Measurements from ENCODE around the gene SDC1. TPM values are rescaled to one million over a fixed set of nuclear protein-coding genes. Genes with fewer than 3 reads are reported as not detected.

The SDC1 gene
- total and polyA plus RNA-seq, 2 of the 8 experiments (the other 6 are each of a cell fraction or from before 2014, with no cell fraction given), result 45.3 to 73.3 TPM

- H3K79me1 ChIP-seq (ENCODE audit: low read depth, low read length), result no peaks in the 10 kb centered on the region
- no peak overlapping the region for H2BK12ac ChIP-seq (ENCODE audit: low read depth, low read length)
- ChIA-PET POLR2A (ENCODE audit: partially characterized antibody) (interaction anchor here (1.4 kb wide), 1 partner anchor 52 kb away, joined by 3 read pairs; no protein-coding TSS in a partner anchor), CTCF (ENCODE audit: partially characterized antibody) (interaction anchor here (0.6 to 2.4 kb wide), 8 partner anchors 9 to 64 kb away, joined by 3 to 10 read pairs (median 4); no protein-coding TSS in a partner anchor)
- no peak overlapping the region for H3K4me2 ChIP-seq (ENCODE audit: insufficient read depth in 1 of 2, low read depth in 2 of 2, low read length in 2 of 2)
- no peak overlapping the region; the same call in 1 of the 2 replicates for H2BK5ac ChIP-seq (ENCODE audit: low read depth, low read length)
- H3K9ac ChIP-seq (replicated peaks in 1 of 4; ENCODE audit: extremely low read depth in 1 of 4, low read depth in 3 of 4, low read length in 3 of 4), result no peak overlapping the region; a peak in 1 of 7 replicates
- FAIRE-seq (no peak), DNase-seq (ENCODE audit: low read depth in 1 of 2, low spot score in 2 of 2) (no peak)
- no peak overlapping the region for H3K18ac ChIP-seq (ENCODE audit: extremely low read depth, low read length)
- H3K56ac ChIP-seq (replicated peaks; ENCODE audit: insufficient read length, low read depth, low read length), result no peak overlapping the region
- no peak overlapping the region for H4K91ac ChIP-seq (replicated peaks; ENCODE audit: insufficient read length, low read length)
- H3K4me3 ChIP-seq (ENCODE audit: extremely low read depth in 1 of 4, insufficient read depth in 2 of 4, low read depth in 3 of 4, low read length in 4 of 4), result no peak overlapping the region
- H4K20me1 ChIP-seq (replicated peaks in 1 of 2; ENCODE audit: control insufficient read depth in 1 of 2, insufficient read depth in 2 of 2, low read length in 2 of 2), result no peaks in the 10 kb centered on the region
- no peak overlapping the region for H2BK20ac ChIP-seq (ENCODE audit: low read length)
- no peaks in the 10 kb centered on the region for H3K27me3 ChIP-seq (replicated peaks in 1 of 4; ENCODE audit: control insufficient read depth in 3 of 4, extremely low read depth in 1 of 4, insufficient read depth in 3 of 4, low read length in 3 of 4)
- H3K4ac ChIP-seq (replicated peaks; ENCODE audit: insufficient read length, low read depth, low read length), result no peak overlapping the region
- no peaks in the 10 kb centered on the region for H3K23me2 ChIP-seq (ENCODE audit: low read depth, low read length)
- H3K9me3 ChIP-seq (ENCODE audit: insufficient read depth in 2 of 2, low read depth in 1 of 2, low read length in 1 of 2), result no peaks in the 10 kb centered on the region
- no peak overlapping the region for H2BK120ac ChIP-seq (replicated peaks; ENCODE audit: low read depth, low read length)
- peaks cover 0 to 12% (median 3%) of the 10 kb centered on the region in 4 experiments; a peak in 3 of 7 replicates for H3K4me1 ChIP-seq (replicated peaks in 1 of 4; ENCODE audit: control insufficient read depth in 3 of 4, insufficient read depth in 4 of 4, low read length in 3 of 4)
- H4K5ac ChIP-seq (ENCODE audit: insufficient read length, low read depth, low read length), result no peak overlapping the region
- 90% methylated on average over 14 of the region's 14 CpGs; no CpG with 5 or more reads in 1 of the 2 experiments for WGBS, 2 experiments (ENCODE audit: extremely low coverage in 1 of 2, insufficient coverage in 1 of 2, insufficient read length in 1 of 2, insufficient replicate concordance in 2 of 2, low coverage in 1 of 2, low lambda C conversion rate in 2 of 2, missing lambda C conversion rate in 1 of 2)
- no peak overlapping the region; the same call in 1 of the 2 replicates for H4K8ac ChIP-seq (ENCODE audit: extremely low read depth, insufficient read depth, low read length)
- H2AFZ ChIP-seq (ENCODE audit: low read length), result no peak overlapping the region
- H3K79me2 ChIP-seq (ENCODE audit: control insufficient read depth in 1 of 2, insufficient read depth in 2 of 2, low read length in 2 of 2), result no peaks in the 10 kb centered on the region
- TF ChIP-seq EGR1 (IDR thresholded peaks at IDR 0.05; ENCODE audit: borderline replicate concordance, low read depth, low read length) (no peak), TBP (IDR thresholded peaks at IDR 0.05; ENCODE audit: low read depth, low read length) (no peak), CHD1 (IDR thresholded peaks at IDR 0.05; ENCODE audit: low read depth, low read length) (no peak), EP300 (IDR thresholded peaks at IDR 0.05; ENCODE audit: borderline replicate concordance in 1 of 2, low read depth in 2 of 2, low read length in 2 of 2) (no peak)
- H3K23ac ChIP-seq (ENCODE audit: insufficient read length), result no peak overlapping the region
- no peak overlapping the region for H3K27ac ChIP-seq (ENCODE audit: low read depth, low read length)
- no peak overlapping the region for H3K14ac ChIP-seq (ENCODE audit: insufficient read length)
- no peak overlapping the region for H2AK5ac ChIP-seq (ENCODE audit: low read depth, low read length)
- no peaks in the 10 kb centered on the region for H3K36me3 ChIP-seq (ENCODE audit: control insufficient read depth in 2 of 4, insufficient read depth in 4 of 4, low read length in 3 of 4)
- H2BK15ac ChIP-seq (ENCODE audit: low read length), result no peak overlapping the region
Measured at GRCh38 chr2:20173496-20174402, 51.2 kb downstream of the SDC1 start.
